Heart left ventricle (tissue), 16 donors: Measurements from ENCODE around the gene SOX11. TPM values are rescaled to one million over a fixed set of nuclear protein-coding genes. Genes with fewer than 3 reads are reported as not detected.

Source experiments
- ATAC-seq, 4 donors: fragments of 200-7000 bp; cut with Tn5 transposase; one replicate each; pipeline ENCODE4 v1.9.1; 2020 to 2022; ENCODE audit warnings: moderate library complexity in 4 of 4, mild to moderate bottlenecking in 3 of 4, moderate number of reproducible peaks in 1 of 4
- DNase-seq, 5 donors: peaks; one replicate each; pipeline ENCODE4 v3.0.0-alpha.2; 2020
- H3K27ac ChIP-seq, 12 donors: fragments of 200-600 bp; sonication (generic) in 4 of 12; one replicate each; pipeline versions ENCODE4 v1.5.0 to v1.8.0; 2016 to 2022; ENCODE audit warnings: mild to moderate bottlenecking in 2 of 12
- H3K27me3 ChIP-seq, 9 donors: fragments of 200-600 bp; sonication (generic) in 2 of 9; one replicate each; pipeline versions ENCODE4 v1.5.1 to v1.8.0; 2016 to 2022; ENCODE audit warnings: mild to moderate bottlenecking in 3 of 9
- H3K36me3 ChIP-seq, 9 donors: fragments of 200-600 bp; sonication (generic) in 2 of 9; one replicate each; pipeline versions ENCODE4 v1.5.0 to v1.8.0; 2018 to 2022; ENCODE audit warnings: mild to moderate bottlenecking in 2 of 9
- H3K4me1 ChIP-seq, 12 donors: fragments of 200-600 bp; sonication (generic) in 4 of 12; one replicate each; pipeline versions ENCODE4 v1.5.0 to v1.8.0; 2016 to 2022; ENCODE audit warnings: mild to moderate bottlenecking in 3 of 12
- H3K4me3 ChIP-seq, 12 donors: fragments of 200-600 bp; sonication (generic) in 4 of 12; one replicate each; pipeline versions ENCODE4 v1.5.0 to v1.8.0; 2017 to 2022; ENCODE audit warnings: mild to moderate bottlenecking in 9 of 12, moderate library complexity in 4 of 12
- H3K9me3 ChIP-seq, 12 donors: fragments of 200-600 bp; sonication (generic) in 4 of 12; one replicate each; pipeline versions ENCODE4 v1.5.0 to v1.8.0; 2016 to 2022; ENCODE audit warnings: mild to moderate bottlenecking in 1 of 12
- CTCF ChIP-seq, 12 donors: fragments of 200-600 bp; sonication (generic) in 4 of 12; IDR thresholded peaks; one replicate each; pipeline versions ENCODE4 v1.5.0 to v1.8.0; 2018 to 2022; ENCODE audit warnings: antibody characterized with exemption in 12 of 12, mild to moderate bottlenecking in 5 of 12
- POLR2A ChIP-seq, 2 donors: fragments of 450-650 bp; IDR thresholded peaks; one replicate each; pipeline ENCODE4 v1.6.1; 2017; ENCODE audit warnings: antibody characterized with exemption in 2 of 2, mild to moderate bottlenecking in 2 of 2, moderate library complexity in 2 of 2
- WGBS, 4 donors: extraction: QIAGEN DNeasy Blood & Tissue Kit in 2 of 4; methylation state at CpG; one replicate each; pipeline versions ENCODE4 v1.1.5 to v1.1.7; 2013 to 2018; 5-methylcytosine and 5-hydroxymethylcytosine counted together
- intact Hi-C, 10 donors: fragments of 100-400 bp; cut with DNase I; formaldehyde crosslinking; loops; one replicate each; pipeline versions ENCODE4 v1.11.1 to v1.14.2; 2022
- polyA plus RNA-seq, 2 donors: library from polyadenylated mRNA; stranded (reverse); fragments of 200-250 nt; gene quantifications; one replicate each; pipeline ENCODE4 v1.2.3, GENCODE V29; 2013
- total RNA-seq, 9 donors: library from RNA; depleted of rRNA in 2 of 9; stranded (reverse); fragments of >200 nt in 2 of 9; fragmentation: NEBNext Ultra II Directional in 3 of 9; extraction: Animal tissue kit (Norgen Biotek cat#: 25700) in 3 of 9; gene quantifications; one replicate each; pipeline versions ENCODE4 v1.1.0 to v1.2.4, GENCODE V29; 2016 to 2023
- donor health status: ischemic (EF 13 %, LVEDD 7.1; RV severe dilation, severe dysfunction).
- donor health status: healthy with polysubstance abuse.
- donor health status: DM: no; HTN: yes; CAD: no.
- donor health status: DM: no; HTN: no; CAD: no.
- donor health status: ischemic (EF 25% LVEDD 6.9; RV normal size, moderate dysfunction).
- donor health status: ischemic (EF 25% LVEDD 5.7; RV mildly dilated, moderate dysfunction).
- donor health status: healthy.
- donor health status: DM: yes; HTN: yes; CAD: no.
- donor health status: ischemic (EF 35%, LVEDD 5.7; RV mildly dilated, moderate dysfunction).
- donor health status: nonischemic (EF 11% LVEDD 7.7; RV severe dilation, severe dysfunction).
- donor health status: DM: yes; HTN: yes; CAD: no.
- donor health status: PGD.
- donor health status: ischemic (EF 29% LVEDD 5.4; RV normal size, mild dysfunction).
- donor health status: nonischemic (EF 23%, LVEDD 6.1; RV moderate dilation, normal function).

Gene SOX11
- total and polyA plus RNA-seq, 11 donors, result 0.48 to 5.6 (median 1.3) TPM

GRCh38 chr2:5677133-5677532 is 15.1 kb upstream of the SOX11 start:
- peaks cover 0 to 50% (median 8%) of the 10 kb centered on the region in 9 donors for H3K27me3 ChIP-seq
- no peak overlapping the region for H3K4me3 ChIP-seq
- peaks cover 0 to 10% (median 0%) of the 10 kb centered on the region in 12 donors for H3K9me3 ChIP-seq
- no peaks in the 10 kb centered on the region for H3K36me3 ChIP-seq
- intact Hi-C loops, result no loop called here
- TF ChIP-seq POLR2A (IDR thresholded peaks at IDR 0.05) (no peak), CTCF (IDR thresholded peaks at IDR 0.05) (no peak)
- H3K27ac ChIP-seq, result no peak overlapping the region
- no peak for ATAC-seq
- DNase-seq, result no peak
- whole genome bisulfite sequencing, 4 donors, result 87 to 95% (median 92%) methylated on average over 2 of the region's 2 CpGs
- peaks cover 0 to 9% (median 0%) of the 10 kb centered on the region in 12 donors for H3K4me1 ChIP-seq

GRCh38 chr2:5683471-5683870 is 8.7 kb upstream of the SOX11 start:
- no peak for DNase-seq
- TF ChIP-seq POLR2A (IDR thresholded peaks at IDR 0.05) (no peak), CTCF (IDR thresholded peaks at IDR 0.05) (no peak)
- Histone ChIP-seq H3K4me1 (no peaks in the 10 kb centered on the region), H3K4me3 (no peak overlapping the region), H3K36me3 (no peaks in the 10 kb centered on the region), H3K9me3 (peaks cover 0 to 10% (median 0%) of the 10 kb centered on the region in 12 donors), H3K27me3 (peaks cover 0 to 23% (median 0%) of the 10 kb centered on the region in 9 donors), H3K27ac (no peak overlapping the region)
- intact Hi-C loops, result loop anchor here in 1 of 10 donors (10.0 kb wide), 1 partner anchor 699 kb away; no protein-coding TSS in a partner anchor
- WGBS, 4 donors, result 64 to 72% (median 67%) methylated on average over 6 of the region's 6 CpGs
- ATAC-seq, result no peak

GRCh38 chr2:5685225-5685624 is 7.0 kb upstream of the SOX11 start:
- H3K9me3 ChIP-seq, result peaks cover 0 to 10% (median 0%) of the 10 kb centered on the region in 12 donors
- no peaks in the 10 kb centered on the region for H3K36me3 ChIP-seq
- DNase-seq (no peak), ATAC-seq (no peak)
- H3K27me3 ChIP-seq, result peaks cover 0 to 30% (median 7%) of the 10 kb centered on the region in 9 donors
- no peaks in the 10 kb centered on the region for H3K4me1 ChIP-seq
- H3K4me3 ChIP-seq, result no peak overlapping the region
- H3K27ac ChIP-seq, result no peak overlapping the region
- intact Hi-C loops, result loop anchor here in 1 of 10 donors (10.0 kb wide), 1 partner anchor 700 kb away; no protein-coding TSS in a partner anchor
- TF ChIP-seq CTCF (IDR thresholded peaks at IDR 0.05) (no peak), POLR2A (IDR thresholded peaks at IDR 0.05) (no peak)
- 69 to 75% (median 73%) methylated on average over 9 of the region's 9 CpGs for WGBS, 4 donors

GRCh38 chr2:5686068-5686467 is 6.1 kb upstream of the SOX11 start:
- DNase-seq (no peak), ATAC-seq (no peak)
- H3K4me3 ChIP-seq, result no peak overlapping the region
- no peak for TF ChIP-seq POLR2A (IDR thresholded peaks at IDR 0.05)
- no peak for TF ChIP-seq CTCF (IDR thresholded peaks at IDR 0.05)
- 65 to 77% (median 68%) methylated on average over 1 of the region's 1 CpG for WGBS, 4 donors
- intact Hi-C loops, result loop anchor here in 1 of 10 donors (10.0 kb wide), 1 partner anchor 701 kb away; no protein-coding TSS in a partner anchor
- H3K36me3 ChIP-seq, result no peaks in the 10 kb centered on the region
- peaks cover 2 to 37% (median 11%) of the 10 kb centered on the region in 9 donors for H3K27me3 ChIP-seq
- peaks cover 0 to 3% (median 0%) of the 10 kb centered on the region in 12 donors for H3K4me1 ChIP-seq
- no peak overlapping the region for H3K27ac ChIP-seq
- H3K9me3 ChIP-seq, result peaks cover 0 to 6% (median 0%) of the 10 kb centered on the region in 12 donors
